Karpas-422 (cell line): ENCODE results near the gene TBCD. TPM values are rescaled to one million over a fixed set of nuclear protein-coding genes. Genes with fewer than 3 reads are reported as not detected.

Source experiments
- DNase-seq: peaks from one replicate; pipeline ENCODE4 v3.0.0-alpha.2; 2015
- H2AFZ ChIP-seq: fragments of 200-600 bp; sonication (generic); 2 replicates; pipeline ENCODE4 v1.6.1; 2014; ENCODE audit warnings: antibody characterized with exemption, low read length, mixed read lengths
- H3K27ac ChIP-seq: fragments of 200-600 bp; sonication (generic); 2 replicates; pipeline ENCODE4 v1.5.1; 2014; ENCODE audit warnings: mild to moderate bottlenecking, low read length, moderate library complexity
- H3K27me3 ChIP-seq: fragments of 200-600 bp; sonication (generic); 2 replicates; pipeline ENCODE4 v1.6.1; 2014; ENCODE audit warnings: low read length, mixed read lengths
- H3K36me3 ChIP-seq: fragments of 200-600 bp; sonication (generic); 2 replicates; pipeline ENCODE4 v1.6.1; 2014; ENCODE audit warnings: low read length, mixed read lengths; ENCODE audit not compliant: insufficient read depth
- H3K4me1 ChIP-seq: fragments of 200-600 bp; sonication (generic); 2 replicates; pipeline ENCODE4 v1.6.1; 2014; ENCODE audit warnings: mild to moderate bottlenecking, low read length, mixed read lengths
- H3K4me2 ChIP-seq: fragments of 200-600 bp; sonication (generic); 2 replicates; pipeline ENCODE4 v1.6.1; 2014; ENCODE audit warnings: low read length, low read depth, mild to moderate bottlenecking; ENCODE audit not compliant: poor library complexity, severe bottlenecking
- H3K4me3 ChIP-seq: fragments of 200-600 bp; sonication (generic); 2 replicates; pipeline ENCODE4 v1.5.1; 2014; ENCODE audit warnings: mild to moderate bottlenecking, antibody characterized with exemption, low read length, mixed read lengths
- H3K79me2 ChIP-seq: fragments of 200-600 bp; sonication (generic); 2 replicates; pipeline ENCODE4 v1.6.1; 2014; ENCODE audit warnings: mild to moderate bottlenecking, low read length, mixed read lengths
- H3K9ac ChIP-seq: fragments of 200-600 bp; sonication (generic); 2 replicates; pipeline ENCODE4 v1.6.0; 2014; ENCODE audit warnings: low read length
- H3K9me2 ChIP-seq: fragments of 200-600 bp; sonication (generic), shearing (Covaris generic); replicated peaks from 2 replicates; pipeline ENCODE4 v1.6.0; 2014; ENCODE audit warnings: mild to moderate bottlenecking, low read length, moderate library complexity; ENCODE audit not compliant: insufficient read depth
- H3K9me3 ChIP-seq: fragments of 300-700, 200-600 bp; sonication (generic); 2 replicates; pipeline ENCODE4 v1.6.1; 2014; ENCODE audit warnings: low read length, mixed read lengths
- H4K20me1 ChIP-seq: fragments of 200-600 bp; sonication (generic); 2 replicates; pipeline ENCODE4 v1.6.1; 2014; ENCODE audit warnings: mild to moderate bottlenecking, antibody characterized with exemption, low read length, low read depth; ENCODE audit not compliant: insufficient read depth
- total RNA-seq: library from RNA; depleted of rRNA; stranded (reverse); fragments of >200 nt; shearing (Covaris generic); gene quantifications from 2 replicates; pipeline ENCODE4 v1.2.3, GENCODE V29; 2014; ENCODE audit warnings: low replicate concordance

TBCD gene
- total RNA-seq, 1 experiment from 2014 or later = 28.7 TPM

DNA sequence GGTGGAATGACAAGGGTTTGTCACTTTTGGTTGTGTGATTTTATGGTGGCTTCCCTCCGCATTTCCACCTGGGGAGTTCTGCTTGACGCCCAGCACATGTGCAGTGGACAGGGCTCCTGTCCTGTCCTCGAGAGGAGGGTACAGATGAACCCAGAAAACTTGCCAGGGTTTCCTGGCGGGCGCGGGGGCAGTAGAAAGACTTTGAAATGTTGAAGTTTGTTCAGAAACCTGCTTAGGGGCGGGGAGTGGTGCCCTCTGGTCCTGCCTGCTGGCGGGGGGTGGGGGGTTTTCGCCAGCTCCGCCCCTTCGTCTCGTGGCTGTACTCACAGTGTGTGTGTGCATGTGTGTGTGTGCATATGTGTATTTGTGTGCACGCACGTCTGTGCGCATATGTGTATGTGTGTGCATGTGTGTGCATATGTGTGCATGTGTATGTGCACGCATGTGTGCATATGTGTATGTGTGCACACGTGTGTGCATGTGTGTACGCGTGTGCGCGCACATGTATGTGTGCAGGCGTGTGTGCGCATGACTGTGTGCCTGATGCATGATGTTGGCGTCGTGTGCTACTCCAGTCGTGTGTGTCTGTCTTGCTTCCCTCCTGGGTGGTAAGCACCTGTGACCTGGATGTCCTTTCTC, 28.6 kb upstream of the TBCD start:
- peaks cover 10% of the 10 kb centered on the region; the same call in 1 of the 2 replicates for H3K36me3 ChIP-seq

DNA sequence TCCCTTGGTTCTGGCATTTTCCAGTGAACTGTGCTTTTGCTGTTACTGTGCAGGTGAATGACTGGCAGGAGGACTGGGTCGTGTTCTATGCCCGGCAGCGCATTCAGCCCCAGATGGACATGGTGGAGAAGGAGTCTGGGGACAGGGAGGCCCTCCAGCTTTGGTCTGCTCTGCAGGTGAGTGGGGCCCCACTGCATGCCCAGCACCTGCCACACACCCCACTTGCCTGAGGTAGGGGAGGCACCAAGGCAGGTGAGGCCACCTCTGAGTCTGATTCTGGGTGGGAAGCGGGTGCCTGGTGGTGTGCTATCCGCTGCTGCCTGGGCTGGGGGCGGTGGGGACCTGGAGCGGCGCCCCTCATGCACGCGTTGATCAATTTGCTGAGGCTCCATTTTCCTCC, 25.4 kb upstream of the TBCD start:
- Histone ChIP-seq H3K36me3 (peaks cover 3% of the 10 kb centered on the region; the same call in 1 of the 2 replicates), H3K9ac (no peak overlapping the region), H3K4me1 (no peaks in the 10 kb centered on the region), H3K79me2 (no peaks in the 10 kb centered on the region), H3K4me3 (no peak overlapping the region), H3K9me3 (no peaks in the 10 kb centered on the region), H3K27ac (no peak overlapping the region), H3K27me3 (no peaks in the 10 kb centered on the region), H4K20me1 (no peaks in the 10 kb centered on the region), H3K4me2 (no peak overlapping the region), H2AFZ (no peak overlapping the region), H3K9me2 (no peaks in the 10 kb centered on the region)
- DNase-seq = no peak

More for the DNA sequence above, 28.6 kb upstream of the TBCD start:
- H2AFZ ChIP-seq = no peak overlapping the region
- peaks cover 5% of the 10 kb centered on the region for H3K79me2 ChIP-seq
- no peak for DNase-seq
- no peak overlapping the region for H3K4me3 ChIP-seq
- no peaks in the 10 kb centered on the region for H4K20me1 ChIP-seq
- no peaks in the 10 kb centered on the region for H3K9me2 ChIP-seq
- H3K9ac ChIP-seq = no peak overlapping the region
- no peak overlapping the region for H3K4me2 ChIP-seq
- no peaks in the 10 kb centered on the region for H3K9me3 ChIP-seq
- H3K27ac ChIP-seq = no peak overlapping the region
- H3K4me1 ChIP-seq = no peaks in the 10 kb centered on the region
- H3K27me3 ChIP-seq = no peaks in the 10 kb centered on the region

DNA sequence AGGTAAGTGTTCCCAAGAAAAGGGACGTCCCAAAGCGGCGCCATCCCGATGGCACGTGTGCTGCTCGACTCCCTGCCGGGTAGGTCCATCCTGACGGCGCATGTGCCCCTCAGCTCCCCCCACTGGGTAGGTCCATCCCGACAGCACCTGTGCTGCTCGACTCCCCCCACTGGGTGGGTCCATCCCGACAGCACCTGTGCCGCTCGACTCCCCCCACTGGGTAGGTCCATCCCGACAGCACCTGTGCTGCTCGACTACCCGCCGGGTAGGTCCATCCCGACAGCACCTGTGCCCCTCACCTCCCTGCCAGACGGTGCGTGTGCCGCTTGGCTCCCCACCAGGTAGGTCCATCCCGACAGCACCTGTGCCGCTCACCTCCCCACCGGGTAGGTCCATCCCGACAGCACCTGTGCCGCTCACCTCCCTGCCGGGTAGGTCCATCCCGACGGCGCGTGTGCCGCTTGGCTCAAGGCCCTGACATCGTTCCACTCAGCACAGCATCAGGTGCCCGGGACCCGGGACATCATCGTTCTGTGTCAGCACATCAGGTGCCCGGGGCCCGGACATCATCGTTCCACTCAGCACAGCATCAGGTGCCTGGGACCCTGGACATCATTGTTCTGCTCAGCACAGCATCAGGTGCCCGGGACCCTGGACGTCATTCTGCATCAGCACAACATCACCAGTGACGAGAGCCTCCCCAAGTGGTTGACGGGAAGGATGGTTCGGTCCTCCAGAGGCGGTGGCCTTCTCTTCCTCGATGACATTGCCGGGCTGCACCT, 22.2 kb upstream of the TBCD start:
- DNase-seq = peak; percentile 32
- Histone ChIP-seq H3K27ac (no peak overlapping the region), H3K4me2 (no peak overlapping the region), H3K9ac (no peak overlapping the region), H3K79me2 (no peaks in the 10 kb centered on the region), H3K36me3 (peaks cover 16% of the 10 kb centered on the region; the same call in 1 of the 2 replicates), H3K4me1 (no peaks in the 10 kb centered on the region), H3K4me3 (no peak overlapping the region), H2AFZ (no peak overlapping the region), H4K20me1 (no peaks in the 10 kb centered on the region), H3K9me2 (no peaks in the 10 kb centered on the region), H3K9me3 (no peaks in the 10 kb centered on the region), H3K27me3 (no peaks in the 10 kb centered on the region)

DNA sequence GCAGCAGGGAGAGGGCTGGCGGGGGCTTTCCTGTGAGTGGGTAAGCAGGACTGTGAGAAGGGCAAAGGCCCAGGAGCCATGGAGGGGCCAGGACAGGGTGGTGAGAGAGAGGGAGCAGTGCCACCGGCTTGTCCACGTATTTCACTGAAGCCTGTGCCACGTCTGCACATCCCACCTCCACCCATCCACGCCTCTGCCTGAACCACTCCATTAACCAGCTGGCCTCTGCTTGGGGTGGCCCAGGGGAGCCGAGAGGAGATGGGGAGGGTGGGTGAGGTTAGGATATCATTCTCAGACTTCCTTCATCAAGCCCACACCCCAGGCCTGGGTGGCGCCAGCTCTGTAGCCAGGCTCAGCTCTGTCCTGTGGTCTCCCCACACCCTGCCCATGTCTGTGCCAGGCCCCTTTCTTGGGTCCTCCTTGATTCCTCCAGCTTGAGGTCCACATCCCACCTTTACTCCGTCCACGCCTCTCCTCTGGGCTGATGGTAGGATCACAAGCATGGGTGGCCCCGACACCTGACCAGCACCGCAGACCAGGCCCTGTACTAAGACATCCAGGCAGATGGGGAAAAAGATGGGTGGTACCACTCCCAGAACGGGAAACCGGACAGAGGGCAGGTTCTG, 19.6 kb upstream of the TBCD start:
- H3K79me2 ChIP-seq = no peaks in the 10 kb centered on the region
- no peaks in the 10 kb centered on the region for H3K27me3 ChIP-seq
- H3K36me3 ChIP-seq = peaks cover 16% of the 10 kb centered on the region; the same call in 1 of the 2 replicates
- H3K9me2 ChIP-seq = no peaks in the 10 kb centered on the region
- H3K4me2 ChIP-seq = no peak overlapping the region
- H3K27ac ChIP-seq = no peak overlapping the region
- H3K4me1 ChIP-seq = no peaks in the 10 kb centered on the region
- no peaks in the 10 kb centered on the region for H3K9me3 ChIP-seq
- no peak overlapping the region for H2AFZ ChIP-seq
- no peak for DNase-seq
- no peaks in the 10 kb centered on the region for H4K20me1 ChIP-seq
- H3K9ac ChIP-seq = no peak overlapping the region
- H3K4me3 ChIP-seq = no peak overlapping the region

DNA sequence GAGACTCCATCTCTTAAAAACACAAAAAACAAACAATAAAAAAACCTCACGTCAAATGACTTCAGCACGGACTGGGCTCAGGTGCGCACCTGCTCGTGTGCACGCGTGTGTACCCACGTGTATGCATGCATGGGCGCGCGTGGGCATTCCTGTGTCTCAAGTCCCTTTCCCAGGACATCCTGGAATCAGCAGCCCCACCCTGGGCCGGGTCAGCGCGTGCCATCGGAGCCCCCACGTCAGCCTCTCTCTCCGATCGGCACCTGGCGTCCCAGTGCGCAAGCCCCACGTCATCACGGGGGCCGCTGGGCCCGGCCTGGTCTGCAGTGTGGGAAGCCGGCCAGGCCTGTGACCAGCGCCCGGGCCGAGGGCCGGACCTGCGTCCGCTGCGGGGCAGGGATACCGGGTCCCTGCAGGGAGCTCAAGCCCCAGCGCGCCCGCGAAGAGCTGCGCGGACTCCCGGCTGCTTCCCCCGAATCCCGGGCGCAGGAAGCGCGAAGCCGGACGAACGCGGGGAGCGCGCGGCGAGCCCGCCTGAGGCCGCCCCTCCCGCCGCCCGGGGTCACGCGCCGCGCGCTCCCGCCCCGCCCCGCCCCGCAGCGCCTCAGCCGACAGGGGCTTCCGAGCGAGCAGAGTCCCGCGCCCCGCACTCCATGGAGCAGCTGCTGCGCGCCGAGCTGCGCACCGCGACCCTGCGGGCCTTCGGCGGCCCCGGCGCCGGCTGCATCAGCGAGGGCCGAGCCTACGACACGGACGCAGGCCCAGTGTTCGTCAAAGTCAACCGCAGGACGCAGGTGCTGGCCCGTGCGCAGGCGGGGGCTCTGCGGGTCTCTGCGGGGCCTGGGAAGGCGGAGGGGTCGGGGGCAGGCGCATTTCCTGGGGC, 16.6 kb upstream of the TBCD start, which contains the start of gene FN3K:
Gene FN3K (plus strand): TSS at position 629 of the 880 bp plus-strand sequence. CDS start 22 bp downstream, at position 651.
- DNase-seq = no peak
- Histone ChIP-seq H3K4me2 (no peak within 1 kb of the TSS), H2AFZ (no peak within 1 kb of the TSS), H3K9me2 (no peaks in the 10 kb centered on the region), H3K9me3 (no peaks in the 10 kb centered on the region), H3K4me1 (no peaks in the 10 kb centered on the region), H3K4me3 (no peak within 1 kb of the TSS), H3K27me3 (no peaks in the 10 kb centered on the region), H3K27ac (no peak within 1 kb of the TSS), H3K79me2 (no peaks in the 10 kb centered on the region), H4K20me1 (no peaks in the 10 kb centered on the region), H3K9ac (no peak within 1 kb of the TSS), H3K36me3 (peaks cover 16% of the 10 kb centered on the region)

DNA sequence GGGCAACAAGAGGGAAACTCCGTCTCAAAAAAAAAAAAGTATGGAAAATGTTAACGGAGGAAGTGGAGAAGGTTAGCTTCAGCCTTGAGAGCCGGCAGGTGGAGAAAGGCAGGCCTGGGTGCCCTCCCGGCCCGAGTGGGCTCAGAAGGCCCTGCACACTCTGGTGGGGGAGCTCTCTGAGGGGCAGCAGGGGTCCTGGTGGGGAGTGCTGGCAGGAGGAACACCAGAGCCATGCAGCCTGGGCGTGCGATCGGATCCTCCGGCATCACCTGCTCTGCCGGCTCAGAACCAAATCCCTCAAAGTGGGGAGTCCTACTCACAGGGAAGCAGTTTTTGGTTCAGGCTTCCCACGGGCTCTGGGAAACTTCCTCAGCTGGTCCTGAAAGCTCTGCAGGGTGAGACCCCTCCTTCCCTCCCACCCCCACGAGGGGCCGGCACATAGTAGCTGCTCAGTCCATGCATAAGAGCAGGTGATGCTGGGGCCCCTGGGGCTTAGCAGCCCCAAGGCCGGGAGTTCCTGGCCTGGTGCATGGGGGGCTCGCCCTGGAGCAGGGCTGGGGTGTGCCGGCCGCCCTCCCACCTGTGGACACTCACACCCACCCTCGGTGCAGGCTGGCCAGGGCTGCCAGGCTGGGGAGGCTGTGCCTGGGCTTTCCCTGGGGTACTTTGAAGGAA, 15.2 kb upstream of the TBCD start:
- Histone ChIP-seq H3K9me3 (no peaks in the 10 kb centered on the region), H3K79me2 (no peaks in the 10 kb centered on the region), H3K27me3 (no peaks in the 10 kb centered on the region), H3K9ac (no peak overlapping the region), H3K4me1 (no peaks in the 10 kb centered on the region), H3K36me3 (peaks cover 30% of the 10 kb centered on the region), H3K27ac (no peak overlapping the region), H3K4me2 (no peak overlapping the region), H3K4me3 (no peak overlapping the region), H4K20me1 (no peaks in the 10 kb centered on the region), H2AFZ (no peak overlapping the region), H3K9me2 (no peaks in the 10 kb centered on the region)
- no peak for DNase-seq

DNA sequence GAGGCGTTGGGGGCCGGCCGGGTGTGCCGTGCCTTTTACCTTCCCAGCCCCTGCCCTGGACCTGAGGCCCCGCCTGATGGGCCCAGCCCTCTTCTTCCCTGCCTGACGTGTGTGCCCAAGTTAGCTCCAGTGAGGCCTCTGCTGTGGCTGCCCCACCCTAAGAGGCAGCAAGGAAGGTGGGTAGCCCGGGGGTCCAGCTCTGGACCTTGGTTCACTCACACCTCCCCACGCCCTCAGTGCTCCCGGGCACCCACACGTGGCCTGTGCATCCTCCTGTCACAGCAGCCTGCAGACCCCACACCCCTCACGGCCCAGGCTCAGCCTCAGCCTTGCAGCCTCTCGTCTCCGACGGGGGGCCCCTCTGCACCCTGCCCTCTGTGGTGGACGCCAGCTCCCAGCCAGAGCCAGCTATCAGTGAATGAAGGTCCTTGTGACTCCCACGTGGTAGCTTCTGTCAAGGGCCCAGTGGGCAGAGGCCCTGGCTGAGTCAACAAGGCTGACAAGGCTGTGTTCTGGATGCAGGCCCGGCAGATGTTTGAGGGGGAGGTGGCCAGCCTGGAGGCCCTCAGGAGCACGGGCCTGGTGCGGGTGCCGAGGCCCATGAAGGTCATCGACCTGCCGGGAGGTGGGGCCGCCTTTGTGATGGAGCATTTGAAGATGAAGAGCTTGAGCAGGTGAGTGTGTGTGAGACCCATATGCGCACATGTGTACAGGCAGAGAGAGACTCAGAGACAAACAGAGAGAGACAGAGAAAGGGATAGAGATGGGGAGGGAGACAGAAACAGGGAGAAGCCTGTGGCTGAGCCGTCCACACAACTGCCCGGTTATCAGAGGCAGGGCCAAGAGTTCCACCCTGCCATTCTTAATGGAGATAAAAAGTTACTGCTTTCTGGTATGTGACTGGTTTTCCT, 13.6 kb upstream of the TBCD start:
- Histone ChIP-seq H3K9me3 (no peaks in the 10 kb centered on the region), H2AFZ (no peak overlapping the region), H3K4me2 (no peak overlapping the region), H3K36me3 (peaks cover 30% of the 10 kb centered on the region), H4K20me1 (no peaks in the 10 kb centered on the region), H3K4me1 (no peaks in the 10 kb centered on the region), H3K27me3 (no peaks in the 10 kb centered on the region), H3K4me3 (no peak overlapping the region), H3K79me2 (no peaks in the 10 kb centered on the region), H3K9me2 (no peaks in the 10 kb centered on the region), H3K27ac (no peak overlapping the region), H3K9ac (no peak overlapping the region)
- no peak for DNase-seq
